ENCODE results near the gene NGDN. TPM values are rescaled to one million over a fixed set of nuclear protein-coding genes. Genes with fewer than 3 reads are reported as not detected.

The NGDN gene
- total RNA-seq, 1 donor from 2014 or later: 23.2 TPM

DNA sequence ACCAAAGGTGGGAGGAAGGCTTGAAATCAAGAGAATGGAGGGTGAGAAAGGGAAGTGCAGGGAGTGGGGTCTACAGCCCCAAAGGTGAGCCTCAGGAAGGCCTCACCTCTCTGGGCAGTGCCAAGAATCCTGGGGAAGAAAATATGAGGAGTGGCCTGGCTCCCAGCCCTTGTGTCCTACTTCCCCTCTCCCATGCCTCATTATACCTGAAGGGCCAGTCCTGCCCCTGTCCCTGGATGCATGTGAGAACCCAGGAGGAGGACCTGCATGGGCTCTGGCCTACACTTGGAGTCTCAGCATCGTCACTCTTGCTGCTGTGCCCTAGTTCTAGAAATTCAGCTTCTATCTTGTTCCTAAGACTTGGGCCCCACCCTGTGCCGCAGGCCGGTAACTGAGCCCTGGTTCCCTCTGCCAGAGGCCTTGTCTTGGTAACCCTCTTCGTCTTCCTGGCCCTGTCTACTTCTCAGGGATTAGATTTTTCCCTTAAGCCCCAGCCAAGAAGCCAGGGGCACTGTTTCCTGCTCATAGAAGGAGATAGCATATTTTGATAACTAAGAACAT is 23.1 kb upstream of the NGDN start:
- no peaks in the 10 kb centered on the region for H3K4me1 Mint-ChIP-seq (ENCODE audit: low read depth)
- no peak for DNase-seq (ENCODE audit: low spot score)
- H3K4me3 Mint-ChIP-seq (ENCODE audit: unreplicated experiment): no peak overlapping the region
- TF ChIP-seq, protein P1, sequence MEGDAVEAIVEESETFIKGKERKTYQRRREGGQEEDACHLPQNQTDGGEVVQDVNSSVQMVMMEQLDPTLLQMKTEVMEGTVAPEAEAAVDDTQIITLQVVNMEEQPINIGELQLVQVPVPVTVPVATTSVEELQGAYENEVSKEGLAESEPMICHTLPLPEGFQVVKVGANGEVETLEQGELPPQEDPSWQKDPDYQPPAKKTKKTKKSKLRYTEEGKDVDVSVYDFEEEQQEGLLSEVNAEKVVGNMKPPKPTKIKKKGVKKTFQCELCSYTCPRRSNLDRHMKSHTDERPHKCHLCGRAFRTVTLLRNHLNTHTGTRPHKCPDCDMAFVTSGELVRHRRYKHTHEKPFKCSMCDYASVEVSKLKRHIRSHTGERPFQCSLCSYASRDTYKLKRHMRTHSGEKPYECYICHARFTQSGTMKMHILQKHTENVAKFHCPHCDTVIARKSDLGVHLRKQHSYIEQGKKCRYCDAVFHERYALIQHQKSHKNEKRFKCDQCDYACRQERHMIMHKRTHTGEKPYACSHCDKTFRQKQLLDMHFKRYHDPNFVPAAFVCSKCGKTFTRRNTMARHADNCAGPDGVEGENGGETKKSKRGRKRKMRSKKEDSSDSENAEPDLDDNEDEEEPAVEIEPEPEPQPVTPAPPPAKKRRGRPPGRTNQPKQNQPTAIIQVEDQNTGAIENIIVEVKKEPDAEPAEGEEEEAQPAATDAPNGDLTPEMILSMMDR (IDR thresholded peaks at IDR 0.05): no peak
- H3K27me3 Mint-ChIP-seq (ENCODE audit: low read depth): peaks cover 34% of the 10 kb centered on the region
- no peaks in the 10 kb centered on the region for H3K9me3 Mint-ChIP-seq (ENCODE audit: low read depth)
- no peak overlapping the region for H3K27ac Mint-ChIP-seq (ENCODE audit: unreplicated experiment)
- no peaks in the 10 kb centered on the region for H3K36me3 Mint-ChIP-seq (ENCODE audit: low read depth)

DNA sequence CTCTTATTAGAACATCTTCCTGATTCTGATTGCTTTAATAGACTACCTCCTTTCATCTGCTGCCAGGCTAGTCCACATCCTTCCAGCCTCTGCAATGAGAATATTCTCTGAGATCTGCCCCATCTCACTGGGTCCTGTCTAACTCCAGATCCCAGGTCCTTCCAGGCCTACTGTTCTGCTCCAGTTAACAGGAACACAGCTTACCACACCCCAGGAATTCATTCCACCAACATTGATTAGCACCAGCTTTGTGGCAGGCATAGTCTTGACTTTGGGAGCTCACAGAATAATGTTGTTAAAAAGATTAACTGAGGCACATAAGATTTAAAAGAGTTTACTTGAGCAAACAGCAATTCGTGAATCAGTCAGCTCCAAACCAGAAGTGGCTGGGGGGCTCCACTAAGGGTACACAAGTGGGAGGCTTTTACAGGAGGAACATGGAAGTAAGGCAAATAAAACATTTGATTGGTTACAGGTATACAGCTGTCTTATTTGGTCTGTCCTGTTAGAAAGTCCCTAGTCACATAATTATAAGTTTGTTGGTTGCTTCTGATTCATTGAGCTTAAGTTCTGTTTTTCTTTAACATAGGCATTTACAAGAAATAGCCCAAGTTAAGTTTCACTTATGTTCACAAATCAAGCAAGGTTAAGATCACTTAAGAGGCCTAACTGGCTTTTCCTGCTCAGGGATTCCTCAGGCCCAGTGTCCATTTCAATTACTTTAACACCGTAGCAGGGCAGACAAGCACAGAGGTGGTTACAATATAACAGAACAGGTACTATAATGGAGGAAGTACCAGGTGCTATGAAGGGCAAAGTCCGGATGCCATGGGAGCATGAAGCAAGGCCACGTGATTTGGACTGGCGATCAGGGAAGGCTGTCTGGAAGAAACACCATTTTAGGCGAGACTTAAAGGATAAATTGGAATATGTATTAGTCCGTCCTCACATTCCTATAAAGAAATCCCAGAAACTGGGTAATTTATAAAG is 21.8 kb upstream of the NGDN start:
- Mint-ChIP-seq H3K9me3 (ENCODE audit: low read depth) (no peaks in the 10 kb centered on the region), H3K36me3 (ENCODE audit: low read depth) (no peaks in the 10 kb centered on the region), H3K27ac (ENCODE audit: unreplicated experiment) (no peak overlapping the region), H3K27me3 (ENCODE audit: low read depth) (peaks cover 30% of the 10 kb centered on the region), H3K4me1 (ENCODE audit: low read depth) (no peaks in the 10 kb centered on the region), H3K4me3 (ENCODE audit: unreplicated experiment) (no peak overlapping the region)
- no peak for DNase-seq (ENCODE audit: low spot score)
- TF ChIP-seq, protein P1 (IDR thresholded peaks at IDR 0.05): no peak

DNA sequence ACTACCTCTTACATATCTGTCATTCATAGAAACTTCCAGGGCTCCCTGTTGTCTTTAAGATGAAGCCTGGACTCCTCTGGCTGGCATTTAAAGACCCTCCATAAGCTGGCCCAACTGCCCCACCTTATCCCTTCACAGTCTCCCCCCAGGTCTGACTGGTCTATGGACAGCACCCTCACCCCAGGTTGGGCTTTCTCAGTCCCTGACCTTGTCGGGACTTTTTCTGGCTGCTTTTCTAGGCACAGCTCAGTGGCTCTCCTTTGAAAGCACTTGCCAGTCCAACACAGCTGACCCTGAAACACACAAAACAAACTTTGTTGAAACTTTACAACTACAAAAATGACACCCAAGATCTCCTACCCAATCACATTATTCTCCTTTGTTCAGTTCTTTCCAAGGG is 20.2 kb upstream of the NGDN start:
- TF ChIP-seq, protein P1 (IDR thresholded peaks at IDR 0.05): no peak
- H3K9me3 Mint-ChIP-seq (ENCODE audit: low read depth): no peaks in the 10 kb centered on the region
- H3K4me1 Mint-ChIP-seq (ENCODE audit: low read depth): no peaks in the 10 kb centered on the region
- peaks cover 28% of the 10 kb centered on the region for H3K27me3 Mint-ChIP-seq (ENCODE audit: low read depth)
- DNase-seq (ENCODE audit: low spot score): no peak
- no peak overlapping the region for H3K27ac Mint-ChIP-seq (ENCODE audit: unreplicated experiment)
- H3K4me3 Mint-ChIP-seq (ENCODE audit: unreplicated experiment): no peak overlapping the region
- no peaks in the 10 kb centered on the region for H3K36me3 Mint-ChIP-seq (ENCODE audit: low read depth)

DNA sequence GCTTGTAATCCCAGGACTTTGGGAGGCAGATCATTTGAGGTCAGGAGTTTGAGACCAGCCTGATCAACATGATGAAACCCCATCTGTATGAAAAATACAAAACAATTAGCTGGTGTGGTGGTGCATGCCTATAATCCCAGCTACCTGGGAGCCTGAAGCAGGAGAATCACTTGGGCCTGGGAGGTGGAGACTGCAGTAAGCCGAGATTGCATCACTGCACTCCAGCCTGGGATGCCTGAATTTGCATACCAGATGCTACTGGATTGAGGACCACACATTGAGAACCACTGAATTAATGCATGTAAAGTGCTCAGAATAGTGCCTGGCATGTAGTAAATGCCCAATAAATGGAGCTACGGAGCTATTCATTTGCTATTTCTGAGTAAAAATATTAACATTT is 19.1 kb upstream of the NGDN start:
- Mint-ChIP-seq H3K4me3 (ENCODE audit: unreplicated experiment) (no peak overlapping the region), H3K27me3 (ENCODE audit: low read depth) (peaks cover 35% of the 10 kb centered on the region), H3K27ac (ENCODE audit: unreplicated experiment) (no peak overlapping the region), H3K36me3 (ENCODE audit: low read depth) (no peaks in the 10 kb centered on the region), H3K9me3 (ENCODE audit: low read depth) (no peaks in the 10 kb centered on the region), H3K4me1 (ENCODE audit: low read depth) (no peaks in the 10 kb centered on the region)
- TF ChIP-seq, protein P1 (IDR thresholded peaks at IDR 0.05): no peak
- no peak for DNase-seq (ENCODE audit: low spot score)

DNA sequence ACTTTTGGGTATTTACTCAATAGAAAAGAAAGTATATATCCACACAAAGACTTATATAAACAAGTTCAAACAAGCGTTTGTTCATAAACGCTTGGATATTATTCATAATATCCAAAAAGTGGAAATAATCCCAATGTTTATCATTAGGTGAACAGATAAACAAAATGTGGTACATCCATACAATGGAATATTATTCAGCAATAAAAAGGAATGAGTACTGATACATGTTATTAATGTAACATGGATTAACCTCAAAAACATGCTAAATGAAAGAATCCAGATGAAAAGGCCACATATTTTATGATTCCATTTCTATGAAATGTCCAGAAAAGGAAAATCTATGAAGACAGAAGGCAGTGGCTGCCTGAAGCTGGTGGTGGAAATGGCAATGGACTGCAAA is 17.3 kb upstream of the NGDN start:
- no peak for DNase-seq (ENCODE audit: low spot score)
- Mint-ChIP-seq H3K36me3 (ENCODE audit: low read depth) (no peaks in the 10 kb centered on the region), H3K9me3 (ENCODE audit: low read depth) (no peaks in the 10 kb centered on the region), H3K4me1 (ENCODE audit: low read depth) (no peaks in the 10 kb centered on the region), H3K27ac (ENCODE audit: unreplicated experiment) (no peak overlapping the region), H3K4me3 (ENCODE audit: unreplicated experiment) (no peak overlapping the region), H3K27me3 (ENCODE audit: low read depth) (peaks cover 35% of the 10 kb centered on the region)
- TF ChIP-seq, protein P1 (IDR thresholded peaks at IDR 0.05): no peak
